HL-60 (cell line): Measurements from ENCODE around the gene ZNF776.

Experiments
- DNase-seq, 2 experiments: peaks; one replicate each; pipeline ENCODE4 v3.0.0-alpha.2; 2010 to 2020; ENCODE audit warnings: low read depth in 1 of 2, low spot score in 1 of 2
- H3K27ac ChIP-seq: fragments of 250-450 bp; sonication (Bioruptor Pico); replicated peaks from 2 replicates; pipeline ENCODE4 v1.5.1; 2020; ENCODE audit warnings: mild to moderate bottlenecking, moderate library complexity
- H3K27me3 ChIP-seq: fragments of 250-450 bp; sonication (Bioruptor Pico); 2 replicates; pipeline ENCODE4 v1.5.1; 2021; ENCODE audit warnings: mild to moderate bottlenecking, moderate library complexity; ENCODE audit not compliant: insufficient read depth, poor library complexity, severe bottlenecking
- H3K4me3 ChIP-seq: replicated peaks from 2 replicates; pipeline ENCODE4 v1.5.1; 2011; ENCODE audit warnings: mild to moderate bottlenecking, control low read depth, low read length; ENCODE audit not compliant: insufficient read depth
- GABPA ChIP-seq: IDR thresholded peaks from 2 replicates; pipeline ENCODE4 v1.6.1; 2012; ENCODE audit warnings: low read depth
- POLR2AphosphoS5 ChIP-seq: IDR thresholded peaks from 2 replicates; pipeline ENCODE4 v1.6.1; 2012; ENCODE audit warnings: low read depth
- SPI1 ChIP-seq: IDR thresholded peaks from 2 replicates; pipeline ENCODE4 v1.6.1; 2012; ENCODE audit warnings: low read depth, mild to moderate bottlenecking, borderline replicate concordance
- TF ChIP-seq, protein P1 (sequence below): IDR thresholded peaks from 2 replicates; pipeline ENCODE4 v1.6.1; 2012; ENCODE audit warnings: low read depth; ENCODE audit not compliant: insufficient replicate concordance
- TF ChIP-seq, protein P2 (sequence below): IDR thresholded peaks from one replicate; pipeline ENCODE4 v1.5.1; 2011; ENCODE audit warnings: low read length, control low read depth, inconsistent platforms; ENCODE audit not compliant: insufficient read depth

The ZNF776 gene

DNA sequence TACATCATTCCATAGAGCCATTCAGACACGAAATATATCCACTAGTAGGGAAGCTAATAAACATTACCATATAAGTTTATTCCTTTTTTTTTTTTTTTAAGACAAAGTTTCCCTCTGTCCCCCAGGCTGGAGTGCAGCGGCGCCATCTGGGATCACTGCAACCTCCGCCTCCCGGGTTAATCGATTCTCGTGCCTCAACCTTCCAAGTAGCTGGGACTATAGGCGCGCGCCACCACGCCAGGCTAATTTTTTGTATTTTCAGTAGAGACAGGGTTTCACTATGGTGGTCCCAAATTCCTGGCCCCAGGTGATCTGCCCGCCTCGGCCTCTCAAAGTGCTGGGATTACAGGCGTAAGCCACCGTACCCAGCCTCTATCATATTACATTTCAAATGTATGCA lies 37.0 kb upstream of the ZNF776 start:
- no peaks in the 10 kb centered on the region for H3K27me3 ChIP-seq
- H3K27ac ChIP-seq, result no peak overlapping the region
- H3K4me3 ChIP-seq, result no peak overlapping the region
- no peak for TF ChIP-seq POLR2AphosphoS5
- TF ChIP-seq SPI1, result no peak
- TF ChIP-seq, protein P1, sequence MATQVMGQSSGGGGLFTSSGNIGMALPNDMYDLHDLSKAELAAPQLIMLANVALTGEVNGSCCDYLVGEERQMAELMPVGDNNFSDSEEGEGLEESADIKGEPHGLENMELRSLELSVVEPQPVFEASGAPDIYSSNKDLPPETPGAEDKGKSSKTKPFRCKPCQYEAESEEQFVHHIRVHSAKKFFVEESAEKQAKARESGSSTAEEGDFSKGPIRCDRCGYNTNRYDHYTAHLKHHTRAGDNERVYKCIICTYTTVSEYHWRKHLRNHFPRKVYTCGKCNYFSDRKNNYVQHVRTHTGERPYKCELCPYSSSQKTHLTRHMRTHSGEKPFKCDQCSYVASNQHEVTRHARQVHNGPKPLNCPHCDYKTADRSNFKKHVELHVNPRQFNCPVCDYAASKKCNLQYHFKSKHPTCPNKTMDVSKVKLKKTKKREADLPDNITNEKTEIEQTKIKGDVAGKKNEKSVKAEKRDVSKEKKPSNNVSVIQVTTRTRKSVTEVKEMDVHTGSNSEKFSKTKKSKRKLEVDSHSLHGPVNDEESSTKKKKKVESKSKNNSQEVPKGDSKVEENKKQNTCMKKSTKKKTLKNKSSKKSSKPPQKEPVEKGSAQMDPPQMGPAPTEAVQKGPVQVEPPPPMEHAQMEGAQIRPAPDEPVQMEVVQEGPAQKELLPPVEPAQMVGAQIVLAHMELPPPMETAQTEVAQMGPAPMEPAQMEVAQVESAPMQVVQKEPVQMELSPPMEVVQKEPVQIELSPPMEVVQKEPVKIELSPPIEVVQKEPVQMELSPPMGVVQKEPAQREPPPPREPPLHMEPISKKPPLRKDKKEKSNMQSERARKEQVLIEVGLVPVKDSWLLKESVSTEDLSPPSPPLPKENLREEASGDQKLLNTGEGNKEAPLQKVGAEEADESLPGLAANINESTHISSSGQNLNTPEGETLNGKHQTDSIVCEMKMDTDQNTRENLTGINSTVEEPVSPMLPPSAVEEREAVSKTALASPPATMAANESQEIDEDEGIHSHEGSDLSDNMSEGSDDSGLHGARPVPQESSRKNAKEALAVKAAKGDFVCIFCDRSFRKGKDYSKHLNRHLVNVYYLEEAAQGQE, result no peak
- TF ChIP-seq, protein P2, sequence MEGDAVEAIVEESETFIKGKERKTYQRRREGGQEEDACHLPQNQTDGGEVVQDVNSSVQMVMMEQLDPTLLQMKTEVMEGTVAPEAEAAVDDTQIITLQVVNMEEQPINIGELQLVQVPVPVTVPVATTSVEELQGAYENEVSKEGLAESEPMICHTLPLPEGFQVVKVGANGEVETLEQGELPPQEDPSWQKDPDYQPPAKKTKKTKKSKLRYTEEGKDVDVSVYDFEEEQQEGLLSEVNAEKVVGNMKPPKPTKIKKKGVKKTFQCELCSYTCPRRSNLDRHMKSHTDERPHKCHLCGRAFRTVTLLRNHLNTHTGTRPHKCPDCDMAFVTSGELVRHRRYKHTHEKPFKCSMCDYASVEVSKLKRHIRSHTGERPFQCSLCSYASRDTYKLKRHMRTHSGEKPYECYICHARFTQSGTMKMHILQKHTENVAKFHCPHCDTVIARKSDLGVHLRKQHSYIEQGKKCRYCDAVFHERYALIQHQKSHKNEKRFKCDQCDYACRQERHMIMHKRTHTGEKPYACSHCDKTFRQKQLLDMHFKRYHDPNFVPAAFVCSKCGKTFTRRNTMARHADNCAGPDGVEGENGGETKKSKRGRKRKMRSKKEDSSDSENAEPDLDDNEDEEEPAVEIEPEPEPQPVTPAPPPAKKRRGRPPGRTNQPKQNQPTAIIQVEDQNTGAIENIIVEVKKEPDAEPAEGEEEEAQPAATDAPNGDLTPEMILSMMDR, result no peak
- TF ChIP-seq GABPA, result no peak
- no peak for DNase-seq

DNA sequence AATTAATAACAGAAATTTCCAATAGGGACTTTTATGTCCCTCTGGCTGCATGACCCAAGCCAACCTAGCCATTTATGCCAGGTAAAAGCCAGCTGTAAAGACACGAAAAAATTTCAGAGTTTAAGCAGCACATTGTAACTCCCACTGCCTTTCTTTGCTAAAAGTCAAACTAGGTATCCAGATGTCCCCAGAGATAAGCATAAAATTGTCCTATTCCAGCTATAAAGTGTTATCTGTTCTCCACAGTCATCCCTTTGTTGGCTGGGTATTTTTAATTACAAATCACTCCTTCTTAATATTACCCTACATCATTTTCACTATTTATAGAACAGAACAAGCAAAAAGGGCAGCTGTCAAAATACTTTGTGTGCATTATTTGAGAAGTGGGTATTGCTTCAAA lies 34.4 kb upstream of the ZNF776 start:
- TF ChIP-seq GABPA, result no peak
- TF ChIP-seq, protein P1, result no peak
- TF ChIP-seq, protein P2, result no peak
- TF ChIP-seq POLR2AphosphoS5, result no peak
- TF ChIP-seq SPI1, result no peak
- no peaks in the 10 kb centered on the region for H3K27me3 ChIP-seq
- no peak overlapping the region for H3K27ac ChIP-seq
- H3K4me3 ChIP-seq, result no peak overlapping the region
- DNase-seq, result no peak

DNA sequence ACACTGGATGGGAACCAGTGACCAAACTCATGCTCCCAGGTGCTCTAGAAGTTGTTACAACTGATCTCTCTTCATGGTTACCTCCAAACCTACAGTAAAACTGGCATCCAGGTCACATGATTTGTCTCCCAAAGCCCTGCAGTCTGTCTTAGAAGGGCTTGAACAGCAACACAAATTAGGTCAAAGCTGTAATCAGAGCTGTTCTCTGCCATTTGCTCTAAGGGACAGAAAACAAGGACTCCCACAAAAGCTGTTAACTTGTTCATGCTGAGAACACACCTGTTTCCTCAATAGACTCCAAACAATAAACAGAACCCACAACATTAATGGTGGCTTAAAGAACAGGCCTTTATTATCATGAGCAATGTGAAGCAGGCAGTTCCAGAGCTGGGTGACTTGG lies 27.2 kb upstream of the ZNF776 start:
- H3K27ac ChIP-seq, result no peak overlapping the region
- no peak for DNase-seq
- H3K4me3 ChIP-seq, result no peak overlapping the region
- TF ChIP-seq GABPA, result no peak
- TF ChIP-seq SPI1, result no peak
- TF ChIP-seq, protein P2, result no peak
- TF ChIP-seq POLR2AphosphoS5, result no peak
- TF ChIP-seq, protein P1, result no peak
- H3K27me3 ChIP-seq, result no peaks in the 10 kb centered on the region
